K562 (cell line): ENCODE data around the gene EVC. TPM values are rescaled to one million over a fixed set of nuclear protein-coding genes. Genes with fewer than 3 reads are reported as not detected.

ENCODE experiments used
- CEBPG ChIP-seq, 3 experiments: fragments of 200-800 bp in 1 of 3; sonication (Bioruptor generic) in 1 of 3; sonication (generic) in 1 of 3; formaldehyde crosslinking in 1 of 3; IDR thresholded peaks in 2 of 3; conservative IDR thresholded peaks in 1 of 3; 2 replicates each; pipeline versions ENCODE4 v1.6.1 to v1.8.0; 2016 to 2022; ENCODE audit warnings: missing compliant biosample characterization in 2 of 3, missing genetic modification characterization in 2 of 3, mild to moderate bottlenecking in 1 of 3, missing genetic modification reagents in 1 of 3
- GTF2B ChIP-seq: IDR thresholded peaks from 2 replicates; pipeline ENCODE4 v1.6.1; 2011; ENCODE audit not compliant: insufficient read length; ENCODE audit errors: extremely low read depth
- KAT7 ChIP-seq: sonication (generic); formaldehyde crosslinking; IDR thresholded peaks from 2 replicates; pipeline ENCODE4 v1.8.0; 2022; ENCODE audit warnings: missing genetic modification reagents, mild to moderate bottlenecking, borderline replicate concordance
- MCM5 ChIP-seq: fragments of 450-650 bp; IDR thresholded peaks from 2 replicates; pipeline ENCODE4 v1.6.1; 2016; ENCODE audit warnings: low read depth
- MEIS2 ChIP-seq: fragments of 450-650 bp; IDR thresholded peaks from 2 replicates; pipeline ENCODE4 v1.6.1; 2014; ENCODE audit warnings: mild to moderate bottlenecking; ENCODE audit not compliant: partially characterized antibody
- MLLT1 ChIP-seq, 2 experiments: fragments of 450-650 bp; IDR thresholded peaks; 2 replicates each; pipeline ENCODE4 v1.6.1; 2016
- NFE2L1 ChIP-seq: fragments of 450-650 bp; IDR thresholded peaks from 2 replicates; pipeline ENCODE4 v1.6.1; 2016; ENCODE audit warnings: missing genetic modification characterization, low read depth, mild to moderate bottlenecking, missing compliant biosample characterization, moderate library complexity, borderline replicate concordance
- OTX1 ChIP-seq: fragments of 450-650 bp; formaldehyde crosslinking; IDR thresholded peaks from 2 replicates; pipeline ENCODE4 v1.4.0; 2022; ENCODE audit warnings: mild to moderate bottlenecking
- ZNF282 ChIP-seq: sonication (generic); formaldehyde crosslinking; IDR thresholded peaks from 2 replicates; pipeline ENCODE4 v1.8.1; 2023; ENCODE audit warnings: missing genetic modification reagents
- ZNF584 ChIP-seq: fragments of 200-800 bp; sonication (Bioruptor generic); IDR thresholded peaks from 2 replicates; pipeline ENCODE4 v1.6.1; 2016; ENCODE audit warnings: low read depth, mild to moderate bottlenecking, missing genetic modification characterization, missing compliant biosample characterization
- ZNF592 ChIP-seq: fragments of 450-650 bp; IDR thresholded peaks from 2 replicates; pipeline ENCODE4 v1.6.1; 2017; ENCODE audit warnings: antibody characterized with exemption, mild to moderate bottlenecking
- polyA plus RNA-seq, 8 experiments: library from polyadenylated mRNA; depleted of rRNA in 4 of 8; stranded (reverse) in 5 of 8; unstranded in 3 of 8; fragments of >200 nt; fragmentation: Nextera tagmentation in 2 of 8; fragmentation: Illumina TruSeq in 1 of 8; extraction: Ambion mirVana in 2 of 8; extraction: Trizol in 1 of 8; gene quantifications; 2 replicates each; pipeline versions ENCODE4 v1.2.1 to v1.2.3, GENCODE V29; 2011 to 2014; ENCODE audit warnings: inconsistent platforms in 1 of 8, missing spikeins in 1 of 8
- total RNA-seq, 7 experiments: library from RNA; depleted of rRNA in 6 of 7; stranded (reverse); fragments of >200 nt in 6 of 7; fragmentation: Illumina TruSeq in 2 of 7; extraction: Trizol in 2 of 7; gene quantifications; 2 replicates each; pipeline versions ENCODE4 v1.2.1 to v1.2.3, GENCODE V29; 2011 to 2021; ENCODE audit warnings: low replicate concordance in 1 of 7
- TF ChIP-seq, protein P1 (sequence below): IDR thresholded peaks from 2 replicates; pipeline ENCODE4 v1.6.1; 2012; ENCODE audit warnings: low read depth, low read length, improper control_type of control experiment, borderline replicate concordance

Gene EVC
- total and polyA plus RNA-seq, 9 of the 15 experiments (the other 6 are each of a cell fraction or from before 2014, with no cell fraction given), result 0.03 to 3.2 (median 1.1) TPM

- TF ChIP-seq OTX1 (CRISPR knock-in tag) (no peak), ZNF584 (CRISPR knock-in tag) (peak; percentile 77; the same call in 1 of the 2 replicates), NFE2L1 (tag) (no peak), MCM5 (no peak), MLLT1 (IDR thresholded peaks at IDR 0.05) (no peak), ZNF592 (no peak), MEIS2 (peak; percentile 20), ZNF282 (no peak), KAT7 (CRISPR knock-in tag) (no peak), CEBPG (CRISPR knock-in tag; IDR thresholded peaks at IDR 0.05) (no peak), CEBPG (tag; conservative IDR thresholded peaks at IDR 0.05 in 1 of 2, IDR thresholded peaks at IDR 0.05 in 1 of 2) (peak in 1 of 2 experiments; percentile 68; a peak in 2 of 4 replicates), GTF2B (no peak)
- TF ChIP-seq, protein P1, sequence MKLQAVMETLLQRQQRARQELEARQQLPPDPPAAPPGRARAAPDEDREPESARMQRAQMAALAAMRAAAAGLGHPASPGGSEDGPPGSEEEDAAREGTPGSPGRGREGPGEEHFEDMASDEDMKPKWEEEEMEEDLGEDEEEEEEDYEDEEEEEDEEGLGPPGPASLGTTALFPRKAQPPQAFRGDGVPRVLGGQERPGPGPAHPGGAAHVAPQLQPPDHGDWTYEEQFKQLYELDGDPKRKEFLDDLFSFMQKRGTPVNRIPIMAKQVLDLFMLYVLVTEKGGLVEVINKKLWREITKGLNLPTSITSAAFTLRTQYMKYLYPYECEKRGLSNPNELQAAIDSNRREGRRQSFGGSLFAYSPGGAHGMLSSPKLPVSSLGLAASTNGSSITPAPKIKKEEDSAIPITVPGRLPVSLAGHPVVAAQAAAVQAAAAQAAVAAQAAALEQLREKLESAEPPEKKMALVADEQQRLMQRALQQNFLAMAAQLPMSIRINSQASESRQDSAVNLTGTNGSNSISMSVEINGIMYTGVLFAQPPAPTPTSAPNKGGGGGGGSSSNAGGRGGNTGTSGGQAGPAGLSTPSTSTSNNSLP, result no peak
Observed at GRCh38 chr4:5710065-5710960, 688 bp upstream of the EVC start (continued).
